Raji (cell line): ENCODE measurements around the gene TICAM2.

Experiments
- POLR2A ChIP-seq: IDR thresholded peaks from 2 replicates; pipeline ENCODE4 v1.6.1; 2011; ENCODE audit warnings: low read depth, low read length, control low read depth; ENCODE audit not compliant: insufficient read depth

Gene TICAM2

DNA sequence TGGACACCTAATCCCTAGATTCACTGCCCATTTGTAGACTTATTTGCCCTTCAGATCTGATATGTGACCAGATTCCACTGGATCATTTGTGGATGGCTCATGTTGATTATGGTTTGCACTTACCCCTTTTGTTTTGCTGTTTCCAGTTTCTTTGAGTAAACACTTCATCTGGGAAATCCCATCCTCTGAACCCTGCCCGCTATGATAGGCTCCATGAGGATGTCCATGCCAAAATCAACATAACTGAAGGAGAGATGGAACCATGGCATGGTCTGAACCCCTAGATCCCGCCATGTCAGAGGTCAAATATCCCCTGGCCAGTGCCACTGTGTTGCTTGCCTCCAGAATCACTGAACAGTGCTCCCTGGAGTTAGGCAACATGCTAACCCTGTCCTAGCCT lies 46.0 kb downstream of the TICAM2 start:
- TF ChIP-seq POLR2A, result no peak

DNA sequence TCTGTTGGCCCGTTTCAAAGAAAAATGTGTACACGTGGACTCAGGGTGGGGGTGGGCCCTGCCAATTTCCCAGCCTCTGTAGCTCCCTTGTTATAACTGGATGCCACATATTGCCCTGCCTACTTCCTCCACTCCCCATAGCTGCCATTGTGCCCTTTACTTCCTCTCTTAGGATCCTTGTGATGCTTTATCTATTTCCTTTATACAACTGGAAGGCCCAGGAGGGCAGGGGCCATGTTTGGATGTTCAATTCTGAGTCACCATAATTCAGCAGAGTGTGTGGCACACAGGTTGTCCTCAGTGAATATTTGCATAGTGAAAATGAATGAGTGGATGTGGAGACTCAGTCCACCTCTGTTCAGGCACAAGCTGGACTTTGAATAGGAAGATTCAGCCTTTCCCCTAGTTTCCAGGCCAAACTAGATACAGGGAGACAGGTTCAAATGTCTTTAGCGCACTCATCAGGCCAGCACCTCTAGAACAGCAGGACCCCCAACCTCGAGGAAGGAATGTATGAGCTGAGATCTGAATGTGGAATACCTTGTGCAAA lies 47.1 kb downstream of the TICAM2 start:
- no peak for TF ChIP-seq POLR2A

DNA sequence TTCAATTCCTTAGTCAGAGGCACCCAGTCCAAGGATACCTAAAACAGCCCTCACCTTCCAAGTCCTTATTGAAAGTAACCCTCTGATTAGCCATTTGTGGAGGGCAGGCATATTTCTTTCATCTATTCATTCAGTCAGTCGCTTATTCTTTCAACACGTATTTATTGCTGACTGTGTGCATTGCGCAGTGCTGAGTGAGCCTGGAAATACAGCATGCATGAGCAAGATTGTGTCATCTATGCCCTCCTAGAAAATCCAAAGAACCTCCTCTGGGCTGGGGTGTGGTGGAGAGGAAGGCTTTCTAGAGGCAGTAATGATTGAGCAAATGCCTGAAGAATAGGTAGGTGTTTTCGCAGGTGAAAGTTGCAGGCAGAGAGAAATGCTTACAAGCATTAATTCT lies 49.2 kb downstream of the TICAM2 start:
- no peak for TF ChIP-seq POLR2A

DNA sequence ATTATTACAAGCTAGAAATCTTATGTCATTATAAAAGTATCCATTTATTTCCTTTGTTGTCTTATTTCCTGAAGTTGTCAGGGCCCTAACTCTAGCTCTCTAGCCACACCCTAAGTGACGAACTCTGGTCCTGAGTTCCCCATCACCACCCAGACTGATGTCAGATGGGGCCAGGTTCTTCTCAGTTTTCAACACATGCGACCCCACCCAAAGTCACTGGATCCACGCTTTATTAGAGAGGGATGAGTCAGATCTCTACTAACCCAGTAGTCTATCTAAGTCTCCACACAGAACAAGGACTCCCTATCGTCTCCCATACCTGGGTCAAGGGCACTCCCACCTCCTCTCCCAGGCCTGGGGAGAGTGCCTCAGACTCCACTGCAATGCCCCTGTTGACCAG lies 50.9 kb downstream of the TICAM2 start:
- TF ChIP-seq POLR2A, result no peak

DNA sequence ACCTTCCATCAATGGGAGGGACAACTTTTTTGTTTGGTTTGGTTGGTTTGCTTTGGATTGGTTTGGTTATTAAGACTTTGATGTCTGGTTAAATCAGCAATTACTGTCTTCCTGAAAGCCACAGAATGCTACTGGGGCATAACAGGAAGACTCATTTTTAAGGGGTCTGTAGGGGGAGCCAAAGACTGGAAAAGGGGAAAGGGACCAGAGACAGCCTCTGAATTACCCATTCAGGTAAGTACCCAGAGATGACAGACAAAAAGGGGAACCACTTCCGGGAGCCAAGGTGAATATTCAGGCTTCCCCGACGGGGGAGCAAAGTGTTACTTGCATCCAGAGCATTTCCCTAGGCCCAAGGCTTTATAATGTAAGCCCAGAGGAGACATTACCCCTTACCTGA lies 53.1 kb downstream of the TICAM2 start:
- TF ChIP-seq POLR2A, result no peak

DNA sequence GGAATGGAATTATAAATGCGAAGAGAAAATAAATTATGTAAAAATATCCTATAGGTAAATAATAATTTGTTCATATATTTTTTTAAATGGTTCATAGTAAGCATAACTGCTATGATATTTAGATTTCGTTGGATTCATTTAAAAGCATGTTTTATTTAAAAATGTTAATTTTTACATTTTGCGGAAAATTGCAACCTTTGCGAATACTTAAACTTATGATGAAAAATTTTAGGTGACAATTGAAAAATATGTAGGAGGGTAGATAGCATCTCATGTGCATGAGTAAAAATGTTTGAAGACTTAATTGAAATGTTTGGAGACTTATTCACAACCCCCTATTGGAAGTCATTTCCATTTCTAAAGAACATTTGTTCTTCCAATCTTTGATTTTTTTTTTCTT lies 53.6 kb downstream of the TICAM2 start:
- no peak for TF ChIP-seq POLR2A

DNA sequence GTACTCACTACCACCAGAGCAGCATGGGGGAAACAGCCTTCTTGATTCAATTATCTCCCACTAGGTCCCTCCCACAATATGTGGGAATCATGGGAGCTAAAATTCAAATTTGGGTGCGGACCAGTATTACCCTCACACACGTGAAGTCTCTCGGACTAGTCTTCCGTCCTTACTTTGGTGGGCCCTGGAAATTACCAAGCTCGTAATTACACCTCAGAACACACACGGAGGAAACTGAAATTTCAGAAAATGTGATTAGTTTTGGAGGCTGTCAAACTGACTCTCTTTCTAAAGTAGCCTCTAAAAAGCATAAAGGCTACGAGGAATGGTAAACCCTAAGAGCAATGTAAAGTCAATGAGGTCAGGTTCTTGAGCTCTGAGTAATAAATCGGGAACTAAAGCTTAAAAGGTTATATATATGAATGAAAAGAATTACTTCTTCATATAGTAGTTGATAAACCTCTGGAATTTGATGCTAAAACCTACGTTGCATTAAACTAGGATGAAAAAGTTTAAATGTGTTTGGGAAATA lies 56.9 kb downstream of the TICAM2 start:
- TF ChIP-seq POLR2A, result no peak

DNA sequence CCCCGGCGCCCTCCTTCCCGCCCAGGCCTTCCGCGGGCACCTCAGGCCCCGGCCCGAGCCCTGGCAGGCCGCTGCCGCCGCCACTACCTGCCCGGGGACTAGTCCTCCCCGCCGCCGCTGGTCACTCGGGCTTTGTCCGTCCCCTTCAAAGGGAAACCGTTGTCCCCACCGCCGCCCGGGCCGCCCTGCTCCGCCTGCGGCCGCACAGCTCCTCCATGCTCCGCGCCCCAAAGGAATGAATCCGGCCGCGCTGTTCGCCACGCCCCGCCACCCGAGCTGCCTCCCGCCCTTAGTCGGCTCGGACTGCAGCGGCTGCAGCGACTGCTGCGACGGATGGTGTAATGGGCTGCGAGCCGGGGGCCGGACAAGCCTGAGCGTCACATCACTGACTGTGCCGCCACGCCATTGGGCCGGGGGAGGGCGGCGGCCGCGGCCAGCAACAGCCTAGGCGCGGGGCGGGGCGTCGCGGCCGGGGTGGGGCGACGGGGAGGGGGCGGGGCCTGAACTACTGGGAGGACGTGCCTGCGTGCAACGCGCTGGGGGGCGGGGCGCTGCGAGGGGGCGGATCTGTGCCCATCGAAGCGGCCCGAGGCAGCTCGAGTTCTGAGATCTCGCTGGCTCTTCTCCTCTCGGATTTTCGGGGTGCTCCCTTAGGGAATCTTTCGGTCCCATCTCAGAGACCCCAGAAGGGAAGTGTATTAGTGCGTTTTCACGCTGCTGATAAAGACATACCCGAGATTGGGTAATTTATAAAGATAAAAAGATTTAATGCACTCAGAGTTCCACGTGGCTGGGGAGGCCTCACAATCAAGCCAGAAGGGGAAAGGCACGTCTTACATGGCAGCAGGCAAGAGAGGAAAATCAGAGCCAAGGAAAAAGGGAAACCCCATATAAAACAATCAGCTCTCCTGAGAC lies 57.6 kb downstream of the TICAM2 start, which contains the start of gene FEM1C:
Gene FEM1C, minus strand, starts transcription at position 340 of the 915 bp plus-strand sequence. CDS start 1,282 bp downstream, outside the sequence.
- peak; percentile 93 for TF ChIP-seq POLR2A

DNA sequence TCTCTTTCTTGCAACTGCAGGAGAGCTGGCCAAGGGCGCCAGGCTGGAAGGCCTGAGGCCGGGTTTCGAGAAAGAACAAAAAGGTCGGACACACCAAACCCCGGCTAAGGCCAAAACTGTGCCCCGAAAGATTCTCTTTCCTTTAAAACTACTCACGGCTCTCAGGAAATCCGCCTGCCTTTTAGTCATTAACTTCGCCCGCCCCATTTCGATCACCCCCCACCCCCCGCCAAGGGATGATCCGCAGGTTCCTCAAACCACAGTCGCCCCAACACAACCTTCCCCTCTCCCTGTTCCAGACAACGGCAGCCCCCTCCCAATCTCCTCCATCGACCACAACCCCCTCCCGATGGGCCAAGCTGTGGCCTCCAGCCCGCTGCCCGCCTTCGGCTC lies 58.2 kb downstream of the TICAM2 start:
- no peak for TF ChIP-seq POLR2A

DNA sequence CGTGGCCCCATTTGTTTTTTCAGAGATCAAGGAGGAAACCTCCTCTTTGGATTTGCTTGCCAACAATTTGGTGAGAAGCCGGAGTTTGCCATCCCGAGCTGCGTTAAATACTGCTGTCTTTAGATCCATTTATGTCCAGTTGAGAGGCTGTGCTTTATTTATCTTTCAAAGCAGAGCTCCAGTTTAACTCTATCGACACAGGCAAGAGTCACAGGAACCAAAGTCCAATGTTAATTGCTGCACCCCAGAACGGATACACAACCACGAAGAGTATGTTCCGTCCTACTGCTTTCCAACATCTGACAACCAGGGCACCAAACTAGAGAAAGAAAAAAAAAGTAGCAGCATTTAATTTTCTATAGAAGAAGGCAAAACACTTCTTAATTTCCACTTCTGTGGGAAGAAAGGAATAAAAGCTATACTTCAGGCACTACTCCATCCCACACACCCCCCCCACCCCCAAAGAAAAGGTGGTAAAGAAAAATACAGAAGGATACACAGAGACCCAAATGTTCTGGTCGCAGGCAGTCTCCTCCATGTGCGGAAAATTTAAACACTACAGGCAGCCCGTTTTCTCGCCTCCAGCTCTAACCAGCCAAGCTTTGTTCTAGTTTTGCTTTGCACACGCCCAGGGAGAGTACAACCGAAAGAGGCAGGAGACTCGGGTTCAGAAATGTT lies 58.8 kb downstream of the TICAM2 start:
- no peak for TF ChIP-seq POLR2A

DNA sequence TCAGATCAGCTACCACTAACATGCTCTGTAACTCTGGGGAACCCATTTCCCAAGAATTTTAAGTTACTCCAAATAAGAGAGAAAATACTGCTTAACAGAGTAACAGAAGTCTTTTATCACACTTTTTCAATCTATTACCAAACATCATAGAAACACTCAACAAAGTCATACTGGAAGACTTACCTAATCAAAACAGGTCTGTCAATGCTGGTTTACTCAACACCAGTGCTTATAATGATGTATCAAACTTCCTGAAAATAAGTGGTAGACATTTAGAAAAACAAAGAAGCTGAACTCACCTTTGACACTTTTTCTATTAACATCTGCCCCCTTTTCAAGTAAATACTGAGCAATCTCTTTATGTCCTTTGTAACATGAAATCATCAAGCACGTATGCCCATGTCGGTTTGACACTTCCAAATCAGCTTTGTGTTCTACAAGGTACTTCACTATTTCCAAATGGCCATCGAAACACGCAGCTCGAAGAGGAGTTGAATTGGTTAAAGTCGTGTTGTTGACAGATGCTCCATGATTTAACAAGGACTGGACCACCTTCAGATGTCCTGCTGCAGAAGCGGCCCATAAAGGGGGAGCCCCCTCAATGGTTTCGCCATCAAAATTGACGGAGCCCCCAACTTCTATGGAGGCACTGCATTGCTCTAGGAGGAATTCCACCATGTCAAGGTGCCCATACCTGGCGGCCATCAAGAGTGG lies 59.5 kb downstream of the TICAM2 start:
- no peak for TF ChIP-seq POLR2A

DNA sequence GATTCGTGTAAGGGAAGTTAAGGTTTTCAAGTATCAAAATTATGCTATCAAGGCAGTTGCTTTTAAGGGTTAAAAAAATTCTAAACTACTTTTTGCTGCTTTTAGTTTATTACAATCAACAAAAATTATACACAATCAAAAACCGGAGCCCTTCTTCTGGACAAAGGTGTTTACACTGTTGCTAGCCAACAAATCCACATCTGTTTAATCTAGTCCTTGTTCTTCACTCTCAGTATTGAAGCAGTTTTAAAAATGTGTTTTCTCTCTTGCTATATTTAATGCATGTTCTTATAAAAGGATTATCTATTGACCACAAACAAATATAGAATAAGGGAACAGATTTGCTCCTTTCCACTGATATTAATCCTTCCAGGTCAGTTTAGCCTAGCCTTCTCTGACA lies 60.2 kb downstream of the TICAM2 start:
- TF ChIP-seq POLR2A, result no peak

DNA sequence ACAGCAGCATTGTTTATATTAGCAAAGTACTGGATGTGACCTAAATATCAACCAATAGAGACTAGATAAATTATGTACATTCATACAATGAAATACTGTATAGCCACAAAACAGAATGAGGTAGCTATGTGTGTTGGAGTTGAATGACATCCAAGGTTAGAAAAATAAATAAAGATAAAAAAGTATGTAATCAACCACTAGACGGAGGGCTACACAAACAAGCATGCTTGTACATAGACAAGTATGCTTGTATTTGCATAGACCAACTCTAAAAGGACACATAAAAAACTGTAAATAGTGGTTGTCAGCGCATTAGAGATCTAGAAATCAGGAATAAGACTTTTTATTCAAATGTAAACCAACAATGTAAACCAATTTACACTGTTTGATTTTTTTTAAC lies 60.7 kb downstream of the TICAM2 start:
- TF ChIP-seq POLR2A, result no peak

DNA sequence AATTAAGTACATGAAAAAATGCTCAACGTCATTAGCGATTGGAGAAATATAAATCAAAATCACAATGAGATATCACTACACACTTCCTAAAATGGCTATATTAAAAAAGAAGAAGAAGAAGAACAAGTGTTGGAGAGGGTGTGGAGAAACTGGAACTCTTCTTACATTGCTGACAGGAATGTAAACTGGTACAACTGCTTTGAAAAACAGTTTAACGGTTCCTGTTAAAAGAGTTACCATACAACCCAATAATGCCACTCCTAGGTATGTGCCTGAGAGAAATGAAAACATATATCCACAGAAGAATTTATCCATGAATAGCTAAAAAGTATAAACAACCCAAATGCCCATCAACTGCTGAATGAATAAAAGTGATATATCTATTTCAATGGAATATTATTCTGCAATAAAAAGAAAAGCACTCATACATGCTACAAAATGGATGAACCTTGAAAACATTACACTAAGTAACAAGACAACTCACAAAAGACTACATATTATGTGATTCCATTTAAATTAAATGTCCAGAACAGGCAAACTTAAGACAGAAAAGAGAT lies 66.7 kb downstream of the TICAM2 start:
- TF ChIP-seq POLR2A, result no peak

DNA sequence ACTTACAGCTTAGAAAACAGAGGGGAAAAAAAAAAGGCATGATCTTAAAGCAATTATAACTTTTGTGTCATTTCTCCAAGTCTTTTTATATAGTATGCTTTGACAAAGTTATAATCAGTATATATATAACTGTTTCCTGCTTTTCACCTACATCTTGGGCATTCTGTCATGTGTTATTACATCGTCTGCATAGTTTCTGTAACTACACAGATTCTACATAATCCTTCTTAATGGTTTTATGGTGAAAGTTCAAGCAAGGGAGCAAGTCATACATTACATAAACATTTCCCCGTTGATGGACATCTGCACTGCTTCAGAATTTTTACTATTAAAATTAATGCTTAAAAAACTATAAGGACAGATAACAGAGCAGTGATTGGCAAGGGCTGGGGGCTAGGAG lies 69.8 kb downstream of the TICAM2 start:
- no peak for TF ChIP-seq POLR2A

DNA sequence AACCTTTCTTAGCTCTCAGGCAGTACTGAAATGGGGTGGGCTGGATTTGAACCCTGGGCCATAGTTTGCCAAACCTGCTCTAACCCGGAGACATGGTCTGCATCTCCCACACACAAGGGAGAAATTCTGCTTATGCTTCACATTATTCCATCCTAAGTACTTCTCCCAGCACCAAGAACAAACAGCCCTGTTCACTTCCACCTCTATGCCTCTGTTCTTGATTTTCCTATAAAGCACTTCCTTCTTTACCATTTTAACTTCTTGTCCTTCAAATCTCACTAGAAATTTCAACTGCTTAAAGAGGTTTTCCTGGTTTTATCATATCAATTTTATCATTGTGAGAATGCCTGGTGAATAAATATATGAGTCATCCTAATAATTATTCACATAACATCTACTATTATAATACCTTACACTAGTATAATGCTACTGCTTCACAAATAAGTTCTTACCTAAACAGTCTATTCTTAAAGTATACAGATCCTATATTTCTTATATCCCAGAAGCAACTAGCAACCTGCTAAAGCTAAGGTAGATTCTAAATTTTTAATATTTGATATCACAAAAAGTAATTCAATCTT lies 70.4 kb downstream of the TICAM2 start:
- no peak for TF ChIP-seq POLR2A
